Measurements from ENCODE around the gene GABPB2.

DNA sequence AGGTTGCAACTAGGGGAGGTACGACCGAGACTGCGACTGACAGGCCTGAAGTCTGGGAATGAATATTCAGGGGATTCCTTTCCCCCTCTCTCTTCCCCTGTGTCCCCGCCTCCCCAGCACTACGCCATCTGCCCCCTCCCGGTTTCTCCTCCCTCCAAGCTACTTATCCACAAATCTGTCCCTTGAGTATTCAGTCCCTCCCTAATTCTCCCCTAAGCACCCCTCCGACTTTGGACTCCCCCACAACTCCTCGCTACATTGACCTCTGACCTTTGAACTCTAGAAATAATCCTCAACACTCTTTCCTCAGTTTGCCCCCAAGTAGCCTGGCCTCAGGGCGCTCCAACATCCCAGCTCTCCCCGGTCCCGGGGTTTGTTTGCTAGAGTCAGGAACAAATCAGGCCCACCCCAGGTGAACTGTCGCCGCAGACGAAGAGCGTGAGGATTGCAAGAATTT is 94.7 kb downstream of the GABPB2 start:
- TF ChIP-seq, protein P1, sequence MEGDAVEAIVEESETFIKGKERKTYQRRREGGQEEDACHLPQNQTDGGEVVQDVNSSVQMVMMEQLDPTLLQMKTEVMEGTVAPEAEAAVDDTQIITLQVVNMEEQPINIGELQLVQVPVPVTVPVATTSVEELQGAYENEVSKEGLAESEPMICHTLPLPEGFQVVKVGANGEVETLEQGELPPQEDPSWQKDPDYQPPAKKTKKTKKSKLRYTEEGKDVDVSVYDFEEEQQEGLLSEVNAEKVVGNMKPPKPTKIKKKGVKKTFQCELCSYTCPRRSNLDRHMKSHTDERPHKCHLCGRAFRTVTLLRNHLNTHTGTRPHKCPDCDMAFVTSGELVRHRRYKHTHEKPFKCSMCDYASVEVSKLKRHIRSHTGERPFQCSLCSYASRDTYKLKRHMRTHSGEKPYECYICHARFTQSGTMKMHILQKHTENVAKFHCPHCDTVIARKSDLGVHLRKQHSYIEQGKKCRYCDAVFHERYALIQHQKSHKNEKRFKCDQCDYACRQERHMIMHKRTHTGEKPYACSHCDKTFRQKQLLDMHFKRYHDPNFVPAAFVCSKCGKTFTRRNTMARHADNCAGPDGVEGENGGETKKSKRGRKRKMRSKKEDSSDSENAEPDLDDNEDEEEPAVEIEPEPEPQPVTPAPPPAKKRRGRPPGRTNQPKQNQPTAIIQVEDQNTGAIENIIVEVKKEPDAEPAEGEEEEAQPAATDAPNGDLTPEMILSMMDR (IDR thresholded peaks at IDR 0.05) = no peak
- TF ChIP-seq POLR2AphosphoS5 (IDR thresholded peaks at IDR 0.05) (no peak), POLR2A (IDR thresholded peaks at IDR 0.05) (no peak), EP300 (IDR thresholded peaks at IDR 0.05) (no peak)

All from upper lobe of left lung (tissue), 4 donors.